CD4-positive, alpha-beta T cell (primary cell): ENCODE results near the gene RFC2. TPM values are rescaled to one million over a fixed set of nuclear protein-coding genes. Genes with fewer than 3 reads are reported as not detected.
"Not testable (repeated sequence)": the region's sequence is repeated elsewhere in the genome, so short reads cannot be mapped to it uniquely, and the experiment has no call there.

Experiments used
- ATAC-seq: fragments of 200-7000 bp; cut with Tn5 transposase; one replicate; pipeline ENCODE4 v1.10.0; 2022; ENCODE audit warnings: mild to moderate bottlenecking; ENCODE audit not compliant: poor library complexity
- CTCF ChIA-PET: fragments of 350-600 bp; sonication (Branson Sonifier 250); formaldehyde crosslinking; loops from one replicate; lab custom pipeline; 2021; ENCODE audit warnings: antibody characterized with exemption, inconsistent platforms; lab: Charles Lee
- POLR2A ChIA-PET: fragments of 350-600 bp; sonication (Branson Sonifier 250); formaldehyde crosslinking; loops from one replicate; lab custom pipeline; 2021; ENCODE audit warnings: antibody characterized with exemption, inconsistent platforms; lab: Charles Lee
- DNase-seq, 14 experiments: peaks; one replicate each; pipeline ENCODE4 v3.0.0-alpha.2; 2013 to 2020; ENCODE audit warnings: mixed read lengths in 2 of 14
- H3K27ac ChIP-seq, 2 donors: one replicate each; pipeline versions ENCODE4 v1.5.1 to v1.7.0; 2013; ENCODE audit warnings: low read length in 2 of 2, low read depth in 1 of 2, mild to moderate bottlenecking in 1 of 2
- H3K27me3 ChIP-seq, 2 experiments: 1 replicate in 1 of 2; 2 replicates in 1 of 2; pipeline versions ENCODE4 v1.6.1 to v1.7.0; 2013; ENCODE audit warnings: low read length in 2 of 2, control low read depth in 1 of 2, mild to moderate bottlenecking in 1 of 2, moderate library complexity in 1 of 2; ENCODE audit not compliant: insufficient read depth in 2 of 2, control insufficient read depth in 1 of 2
- H3K36me3 ChIP-seq: one replicate; pipeline ENCODE4 v1.6.1; 2013; ENCODE audit warnings: low read length, control low read depth; ENCODE audit not compliant: insufficient read depth
- H3K4me1 ChIP-seq: one replicate; pipeline ENCODE4 v1.6.1; 2013; ENCODE audit warnings: low read length, control low read depth; ENCODE audit not compliant: insufficient read depth
- H3K4me3 ChIP-seq: one replicate; pipeline ENCODE4 v1.5.1; 2013; ENCODE audit warnings: mild to moderate bottlenecking, low read length, moderate library complexity
- H3K9me3 ChIP-seq, 2 experiments: 1 replicate in 1 of 2; 2 replicates in 1 of 2; pipeline versions ENCODE4 v1.6.1 to v1.7.0; 2013; ENCODE audit warnings: low read length in 2 of 2, mild to moderate bottlenecking in 2 of 2, control low read depth in 1 of 2, moderate library complexity in 1 of 2; ENCODE audit not compliant: control insufficient read depth in 1 of 2, insufficient read depth in 1 of 2
- H3K27ac Mint-ChIP-seq: one replicate; pipeline ENCODE4 v1.8.0; 2020; ENCODE audit warnings: mixed read lengths
- H3K27me3 Mint-ChIP-seq: one replicate; pipeline ENCODE4 v1.8.0; 2021; ENCODE audit warnings: mixed read lengths
- H3K36me3 Mint-ChIP-seq: one replicate; pipeline ENCODE4 v1.8.0; 2021; ENCODE audit warnings: low read depth, mixed read lengths
- H3K4me1 Mint-ChIP-seq: one replicate; pipeline ENCODE4 v1.8.0; 2021; ENCODE audit warnings: low read depth, mixed read lengths
- H3K4me3 Mint-ChIP-seq: one replicate; pipeline ENCODE4 v1.8.0; 2020; ENCODE audit warnings: mild to moderate bottlenecking, mixed read lengths
- H3K9me3 Mint-ChIP-seq: one replicate; pipeline ENCODE4 v1.8.0; 2020; ENCODE audit warnings: mixed read lengths
- intact Hi-C, 2 experiments: fragments of 100-400 bp; cut with DNase I in 1 of 2; cut with micrococcal nuclease in 1 of 2; formaldehyde crosslinking; loops; one replicate each; pipeline versions ENCODE4 v1.15.1 to v1.9.0; 2023 to 2025; cut with DNase I, micrococcal nuclease
- total RNA-seq, 174 experiments: library from RNA in 2 of 174; stranded (reverse) in 2 of 174; gene quantifications; one replicate each; pipeline ENCODE4 v1.2.3 and lab custom pipeline; 2021 to 2026
- TF ChIP-seq, protein P1 (sequence below): fragments of 200-600 bp; IDR thresholded peaks from one replicate; pipeline ENCODE4 v1.8.0; 2022; ENCODE audit warnings: antibody characterized with exemption, mild to moderate bottlenecking

The RFC2 gene
- total RNA-seq, 2 experiments from 2014 or later: 8.5 to 9.6 TPM

DNA sequence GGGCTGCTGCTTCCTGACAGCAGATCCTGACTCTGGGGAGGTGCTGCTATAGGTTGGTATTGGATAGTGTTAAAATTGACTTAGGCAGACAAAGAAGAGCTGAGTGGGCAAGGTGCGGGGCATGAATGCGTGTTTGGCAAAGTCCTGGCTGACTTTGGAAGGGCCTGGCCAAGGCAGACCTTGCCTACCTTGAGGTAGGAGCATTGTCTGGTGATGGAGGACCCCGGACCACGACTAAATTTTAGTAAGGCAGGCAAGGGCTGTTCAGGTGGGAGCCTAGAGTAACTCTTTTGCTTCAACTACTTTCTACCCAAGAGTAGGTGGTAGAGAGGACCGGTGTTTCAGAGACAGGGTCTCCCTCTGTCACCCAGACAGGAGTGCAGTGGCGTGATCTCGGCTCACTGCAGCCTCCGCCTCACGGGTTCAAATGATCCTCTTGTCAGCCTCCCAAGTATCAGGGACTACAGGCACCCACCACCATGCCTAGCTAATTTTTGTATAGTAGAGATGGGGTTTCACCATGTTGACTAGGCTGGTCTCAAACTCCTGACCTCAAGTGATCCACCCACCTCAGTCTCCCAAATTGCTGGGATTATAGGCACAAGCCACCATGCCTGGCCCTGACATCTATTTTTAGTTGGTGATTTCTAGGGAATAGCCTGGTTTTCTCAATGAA is 56.6 kb downstream of the RFC2 start:
- no peak overlapping the region for H3K27ac ChIP-seq
- POLR2A ChIA-PET: no interaction called here

DNA sequence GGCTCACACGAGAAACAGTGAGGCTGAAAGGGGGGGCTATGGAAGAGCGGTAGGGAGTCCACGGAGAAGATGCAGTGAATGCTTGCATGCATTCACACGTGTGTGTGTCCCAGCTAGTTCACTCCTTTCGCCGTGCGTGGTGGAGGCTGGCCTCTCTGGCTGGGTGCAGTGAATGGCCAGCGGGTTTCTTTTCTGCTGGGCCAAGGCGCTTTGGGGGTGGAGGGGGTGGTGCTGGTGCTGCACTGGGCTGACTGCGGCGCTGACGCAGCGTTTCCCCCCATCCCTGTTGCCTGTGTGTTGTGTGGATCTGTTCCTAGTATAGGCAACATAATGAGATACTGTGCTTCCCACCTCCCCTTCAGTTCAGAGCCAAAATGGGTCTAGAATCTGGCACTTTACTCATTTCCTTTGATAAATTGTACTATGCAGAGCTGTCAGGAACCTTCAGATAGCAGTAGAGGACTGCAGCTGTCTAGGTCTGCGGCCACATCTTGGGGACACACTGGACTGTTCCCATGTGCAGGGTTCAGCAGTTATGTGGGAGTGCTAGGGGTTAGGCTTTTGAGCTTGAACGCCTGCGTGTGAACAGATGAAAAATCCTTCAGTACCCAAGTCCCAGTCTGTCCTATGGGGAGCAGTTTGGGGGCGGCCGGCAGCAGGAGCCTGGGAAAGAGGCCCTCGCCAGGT is 58.1 kb downstream of the RFC2 start:
- H3K27ac ChIP-seq, H3K27me3 Mint-ChIP-seq, H3K27me3 ChIP-seq, H3K9me3 Mint-ChIP-seq, intact Hi-C loops, DNase-seq, CTCF ChIA-PET, H3K4me1 ChIP-seq, H3K4me3 ChIP-seq, H3K4me3 Mint-ChIP-seq, POLR2A ChIA-PET, H3K4me1 Mint-ChIP-seq, H3K9me3 ChIP-seq: not testable (repeated sequence)
- peak; percentile 13 for ATAC-seq
- Mint-ChIP-seq H3K36me3 (peaks cover 67% of the 10 kb centered on the region), H3K27ac (peak overlapping the region; percentile 65)
- peaks cover 50% of the 10 kb centered on the region for H3K36me3 ChIP-seq

More for the DNA sequence above, 56.6 kb downstream of the RFC2 start:
- Histone ChIP-seq H3K4me1 (no peaks in the 10 kb centered on the region), H3K27me3 (no peaks in the 10 kb centered on the region), H3K36me3 (peaks cover 40% of the 10 kb centered on the region), H3K4me3 (no peak overlapping the region), H3K9me3 (no peaks in the 10 kb centered on the region)
- H3K4me1 Mint-ChIP-seq: peaks cover 4% of the 10 kb centered on the region
- H3K27me3 Mint-ChIP-seq: no peaks in the 10 kb centered on the region
- no peak overlapping the region for H3K4me3 Mint-ChIP-seq
- intact Hi-C loops: no loop called here
- H3K36me3 Mint-ChIP-seq: peaks cover 52% of the 10 kb centered on the region
- CTCF ChIA-PET: interaction anchor here (0.6 to 1.8 kb wide), 4 partner anchors 9 to 204 kb away, joined by 3 to 10 read pairs (median 4); no protein-coding TSS in a partner anchor
- ATAC-seq: peak; percentile 30
- H3K9me3 Mint-ChIP-seq: no peaks in the 10 kb centered on the region
- H3K27ac Mint-ChIP-seq: peak overlapping the region; percentile 8
- no peak for DNase-seq
- TF ChIP-seq, protein P1, sequence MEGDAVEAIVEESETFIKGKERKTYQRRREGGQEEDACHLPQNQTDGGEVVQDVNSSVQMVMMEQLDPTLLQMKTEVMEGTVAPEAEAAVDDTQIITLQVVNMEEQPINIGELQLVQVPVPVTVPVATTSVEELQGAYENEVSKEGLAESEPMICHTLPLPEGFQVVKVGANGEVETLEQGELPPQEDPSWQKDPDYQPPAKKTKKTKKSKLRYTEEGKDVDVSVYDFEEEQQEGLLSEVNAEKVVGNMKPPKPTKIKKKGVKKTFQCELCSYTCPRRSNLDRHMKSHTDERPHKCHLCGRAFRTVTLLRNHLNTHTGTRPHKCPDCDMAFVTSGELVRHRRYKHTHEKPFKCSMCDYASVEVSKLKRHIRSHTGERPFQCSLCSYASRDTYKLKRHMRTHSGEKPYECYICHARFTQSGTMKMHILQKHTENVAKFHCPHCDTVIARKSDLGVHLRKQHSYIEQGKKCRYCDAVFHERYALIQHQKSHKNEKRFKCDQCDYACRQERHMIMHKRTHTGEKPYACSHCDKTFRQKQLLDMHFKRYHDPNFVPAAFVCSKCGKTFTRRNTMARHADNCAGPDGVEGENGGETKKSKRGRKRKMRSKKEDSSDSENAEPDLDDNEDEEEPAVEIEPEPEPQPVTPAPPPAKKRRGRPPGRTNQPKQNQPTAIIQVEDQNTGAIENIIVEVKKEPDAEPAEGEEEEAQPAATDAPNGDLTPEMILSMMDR: no peak

GRCh38 chr7:74195139-74195860 is 58.9 kb downstream of the RFC2 start:
- Mint-ChIP-seq H3K36me3 (peaks cover 75% of the 10 kb centered on the region), H3K27ac (peak overlapping the region; percentile 65)
- H3K27me3 Mint-ChIP-seq, H3K9me3 Mint-ChIP-seq, H3K4me3 ChIP-seq, H3K27ac ChIP-seq, H3K9me3 ChIP-seq, H3K4me1 Mint-ChIP-seq, H3K4me3 Mint-ChIP-seq, H3K4me1 ChIP-seq, CTCF ChIA-PET, H3K27me3 ChIP-seq, POLR2A ChIA-PET, intact Hi-C loops: not testable (repeated sequence)
- DNase-seq: peak in 1 of 14 experiments; percentile 24
- peak; percentile 19 for ATAC-seq
- peaks cover 58% of the 10 kb centered on the region for H3K36me3 ChIP-seq

- Mint-ChIP-seq H3K9me3 (no peaks in the 10 kb centered on the region), H3K27me3 (no peaks in the 10 kb centered on the region), H3K27ac (peak overlapping the region; percentile 65), H3K36me3 (peaks cover 81% of the 10 kb centered on the region), H3K4me3 (no peak overlapping the region), H3K4me1 (peaks cover 4% of the 10 kb centered on the region)
- CTCF ChIA-PET: no interaction called here
- intact Hi-C loops: no loop called here
- no peaks in the 10 kb centered on the region for H3K27me3 ChIP-seq
- POLR2A ChIA-PET: no interaction called here
- ATAC-seq: no peak
- H3K9me3 ChIP-seq: no peaks in the 10 kb centered on the region
- peaks cover 64% of the 10 kb centered on the region for H3K36me3 ChIP-seq
- TF ChIP-seq, protein P1: no peak
- no peak overlapping the region for H3K27ac ChIP-seq
- H3K4me1 ChIP-seq: no peaks in the 10 kb centered on the region
- DNase-seq: no peak
- no peak overlapping the region for H3K4me3 ChIP-seq
Measured at GRCh38 chr7:74194686-74195085, 59.5 kb downstream of the RFC2 start.
